SK-N-SH treated with all-trans-retinoic acid at 6 μM for 48 hours (cell line): ENCODE measurements around the gene NUDT1.

Experiments
- ATAC-seq: fragments of 200-7000 bp; cut with Tn5 transposase; 3 replicates; pipeline ENCODE4 v1.9.1; 2020; ENCODE audit warnings: mild to moderate bottlenecking, moderate library complexity
- ARNTL ChIP-seq: fragments of 450-650 bp; formaldehyde crosslinking; IDR thresholded peaks from 2 replicates; pipeline ENCODE4 v1.5.0; 2020; ENCODE audit warnings: low read depth, mild to moderate bottlenecking, moderate library complexity, borderline replicate concordance
- BACH2 ChIP-seq: fragments of 250-450 bp; sonication (Bioruptor Pico); IDR thresholded peaks from 2 replicates; pipeline ENCODE4 v1.9.0; 2021; ENCODE audit warnings: mild to moderate bottlenecking, borderline replicate concordance
- CSDC2 ChIP-seq: fragments of 250-450 bp; sonication (Bioruptor Pico); IDR thresholded peaks from 2 replicates; pipeline ENCODE4 v1.5.0; 2020; ENCODE audit warnings: mild to moderate bottlenecking, moderate library complexity
- CSRNP3 ChIP-seq: fragments of 250-450 bp; sonication (Bioruptor Pico); IDR thresholded peaks from 2 replicates; pipeline ENCODE4 v1.5.1; 2021; ENCODE audit warnings: mild to moderate bottlenecking, moderate library complexity
- GLIS3 ChIP-seq: fragments of 250-450 bp; sonication (Bioruptor Pico); IDR thresholded peaks from 2 replicates; pipeline ENCODE4 v1.5.0; 2020; ENCODE audit warnings: mild to moderate bottlenecking, moderate library complexity
- OSR1 ChIP-seq: fragments of 250-450 bp; sonication (Bioruptor Pico); IDR thresholded peaks from 2 replicates; pipeline ENCODE4 v1.8.0; 2022; ENCODE audit warnings: moderate library complexity, mild to moderate bottlenecking, inconsistent platforms
- PATZ1 ChIP-seq: fragments of 250-450 bp; sonication (Bioruptor Pico); IDR thresholded peaks from 2 replicates; pipeline ENCODE4 v1.8.0; 2020; ENCODE audit warnings: mild to moderate bottlenecking, moderate library complexity, borderline replicate concordance
- PPARA ChIP-seq: fragments of 250-450 bp; sonication (Bioruptor Pico); IDR thresholded peaks from 2 replicates; pipeline ENCODE4 v1.5.0; 2020; ENCODE audit warnings: mild to moderate bottlenecking, borderline replicate concordance
- RARB ChIP-seq: fragments of 250-450 bp; sonication (Bioruptor Pico); IDR thresholded peaks from 2 replicates; pipeline ENCODE4 v1.8.0; 2021; ENCODE audit warnings: mild to moderate bottlenecking, moderate library complexity
- SNAI2 ChIP-seq: fragments of 250-450 bp; sonication (Bioruptor Pico); IDR thresholded peaks from 2 replicates; pipeline ENCODE4 v1.5.0; 2020; ENCODE audit warnings: mild to moderate bottlenecking, moderate library complexity
- TCF4 ChIP-seq: fragments of 250-450 bp; sonication (Bioruptor Pico); IDR thresholded peaks from 2 replicates; pipeline ENCODE4 v1.8.0; 2021; ENCODE audit warnings: mild to moderate bottlenecking, moderate library complexity, borderline replicate concordance
- TOX ChIP-seq: fragments of 250-450 bp; sonication (Bioruptor Pico); IDR thresholded peaks from 2 replicates; pipeline ENCODE4 v1.8.0; 2021; ENCODE audit warnings: mild to moderate bottlenecking, moderate library complexity, borderline replicate concordance
- ZC3H10 ChIP-seq: fragments of 250-450 bp; sonication (Bioruptor Pico); IDR thresholded peaks from 2 replicates; pipeline ENCODE4 v1.5.1; 2021; ENCODE audit warnings: mild to moderate bottlenecking, moderate library complexity
- ZFP3 ChIP-seq: fragments of 250-450 bp; sonication (Bioruptor Pico); IDR thresholded peaks from 2 replicates; pipeline ENCODE4 v1.5.0; 2020; ENCODE audit warnings: mild to moderate bottlenecking, moderate library complexity
- ZFP30 ChIP-seq: fragments of 450-650 bp; formaldehyde crosslinking; IDR thresholded peaks from 2 replicates; pipeline ENCODE4 v1.5.0; 2022; ENCODE audit warnings: mild to moderate bottlenecking, moderate library complexity
- ZNF8 ChIP-seq: fragments of 450-650 bp; formaldehyde crosslinking; IDR thresholded peaks from 2 replicates; pipeline ENCODE4 v1.5.0; 2020; ENCODE audit warnings: mild to moderate bottlenecking, moderate library complexity
- TF ChIP-seq, protein P1 (sequence below): fragments of 250-450 bp; sonication (Bioruptor Pico); IDR thresholded peaks from 2 replicates; pipeline ENCODE4 v1.5.1; 2020; ENCODE audit warnings: low read depth, mild to moderate bottlenecking, moderate library complexity
- TF ChIP-seq, protein P2 (sequence below): fragments of 250-450 bp; sonication (Bioruptor Pico); IDR thresholded peaks from 2 replicates; pipeline ENCODE4 v1.8.0; 2021; ENCODE audit warnings: low read depth, mild to moderate bottlenecking, moderate library complexity, borderline replicate concordance

NUDT1 gene

DNA sequence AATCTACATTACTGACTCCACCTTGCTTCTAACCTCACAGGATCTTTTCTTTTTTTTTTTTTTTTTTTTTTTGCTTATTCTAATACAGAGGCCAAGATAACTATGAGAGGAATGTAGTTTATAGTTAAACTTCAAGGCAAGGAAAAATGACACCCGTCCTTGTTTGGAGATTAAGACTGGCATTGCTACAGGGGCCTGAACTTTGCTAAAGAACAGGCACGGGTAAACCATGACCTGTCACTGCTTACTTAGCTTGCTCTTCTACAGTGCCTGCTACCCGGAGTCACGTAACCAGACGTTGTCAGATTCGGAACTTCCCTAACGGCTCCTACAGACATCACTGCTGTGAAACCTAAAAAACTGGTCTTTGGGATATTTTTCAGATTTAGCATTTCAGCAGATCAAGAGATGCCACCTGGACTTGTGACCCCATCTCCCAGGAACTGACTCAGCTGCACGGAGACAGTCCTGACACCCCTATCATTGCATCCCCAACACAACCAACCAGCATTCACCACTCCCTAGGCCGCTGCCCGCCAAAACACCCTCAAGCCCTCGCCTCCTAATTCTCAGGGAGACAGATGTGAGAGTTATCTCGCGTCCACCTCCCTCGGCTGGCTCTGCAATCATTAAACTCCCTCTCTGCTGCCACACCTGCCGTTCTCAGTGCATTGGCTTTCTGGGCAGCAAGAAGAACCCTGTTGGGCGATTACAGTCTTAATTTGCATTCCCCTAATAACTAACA lies 36.8 kb upstream of the NUDT1 start:
- TF ChIP-seq BACH2 (CRISPR knock-in tag) (no peak), PATZ1 (CRISPR knock-in tag) (no peak)
- peak; percentile 1; the same call in 1 of the 3 replicates for ATAC-seq

- no peak for TF ChIP-seq ZNF8
- no peak for TF ChIP-seq RARB (CRISPR knock-in tag)
- TF ChIP-seq PPARA (CRISPR knock-in tag) = no peak
- no peak for TF ChIP-seq GLIS3 (CRISPR knock-in tag)
- no peak for TF ChIP-seq ZFP3 (CRISPR knock-in tag)
- TF ChIP-seq TOX = no peak
- no peak for ATAC-seq
Observed at GRCh38 chr7:2208712-2209111, 33.3 kb upstream of the NUDT1 start.

DNA sequence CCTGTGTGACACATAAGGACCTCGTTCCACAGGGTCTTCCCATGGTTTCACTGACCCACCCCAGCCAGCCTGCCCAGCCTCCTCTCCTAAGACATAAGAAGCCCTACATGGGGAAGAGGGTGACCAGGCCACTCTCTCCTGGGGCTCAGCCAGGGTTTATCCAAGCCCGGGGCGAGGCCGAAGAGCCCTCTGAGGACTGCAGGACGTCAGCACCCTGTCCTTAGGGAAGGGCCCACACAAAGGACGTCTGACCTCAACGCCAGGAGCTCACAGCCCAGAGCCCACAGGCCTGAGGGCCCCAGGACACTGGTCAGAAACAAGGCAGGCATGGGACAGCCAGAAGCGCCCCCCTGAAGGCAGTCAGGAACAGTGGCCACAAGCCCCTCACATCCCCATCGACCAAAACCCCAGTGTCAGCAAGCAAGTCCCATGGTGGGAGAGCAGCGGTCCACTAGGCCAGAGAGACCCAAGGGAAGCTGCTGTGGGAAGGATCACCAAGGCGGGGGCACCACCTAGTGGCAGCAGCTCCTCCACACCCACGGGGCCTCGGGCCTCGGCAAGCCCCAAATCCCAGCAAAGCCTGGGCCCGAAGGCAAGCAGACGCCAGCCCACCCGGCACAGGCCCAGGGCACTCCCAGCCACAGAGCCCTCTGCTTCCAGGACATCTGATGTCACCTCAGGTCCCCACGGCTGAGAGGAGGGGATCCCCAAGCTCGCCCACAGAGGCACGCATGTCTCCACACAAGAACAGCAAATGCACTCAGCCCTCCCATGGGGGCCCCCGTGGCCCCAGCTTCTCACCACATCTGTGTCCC lies 32.7 kb upstream of the NUDT1 start:
- peak; percentile 94 for ATAC-seq

DNA sequence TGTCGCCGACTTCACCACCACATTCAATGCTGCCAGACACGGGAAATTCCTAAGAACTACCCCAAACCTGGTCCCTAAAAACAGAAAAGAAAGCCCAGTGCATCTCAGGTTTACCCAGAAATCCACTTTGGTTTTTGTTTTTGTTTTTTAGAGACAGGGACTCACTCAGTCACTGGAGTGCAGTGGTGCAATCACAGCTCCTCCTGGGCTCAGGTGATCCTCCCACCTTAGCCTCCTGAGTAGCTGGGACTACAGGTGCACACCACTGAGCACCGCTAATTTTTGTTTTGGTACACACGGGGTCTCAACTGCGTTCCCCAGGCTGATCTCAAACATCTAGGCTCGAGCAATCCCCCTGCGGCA lies 32.1 kb upstream of the NUDT1 start:
- ATAC-seq = no peak
- TF ChIP-seq SNAI2 (CRISPR knock-in tag) (no peak), RARB (CRISPR knock-in tag) (no peak), ZNF8 (no peak), ARNTL (no peak), OSR1 (CRISPR knock-in tag) (no peak), ZC3H10 (no peak), CSRNP3 (no peak), PPARA (CRISPR knock-in tag) (no peak)
- TF ChIP-seq, protein P1, sequence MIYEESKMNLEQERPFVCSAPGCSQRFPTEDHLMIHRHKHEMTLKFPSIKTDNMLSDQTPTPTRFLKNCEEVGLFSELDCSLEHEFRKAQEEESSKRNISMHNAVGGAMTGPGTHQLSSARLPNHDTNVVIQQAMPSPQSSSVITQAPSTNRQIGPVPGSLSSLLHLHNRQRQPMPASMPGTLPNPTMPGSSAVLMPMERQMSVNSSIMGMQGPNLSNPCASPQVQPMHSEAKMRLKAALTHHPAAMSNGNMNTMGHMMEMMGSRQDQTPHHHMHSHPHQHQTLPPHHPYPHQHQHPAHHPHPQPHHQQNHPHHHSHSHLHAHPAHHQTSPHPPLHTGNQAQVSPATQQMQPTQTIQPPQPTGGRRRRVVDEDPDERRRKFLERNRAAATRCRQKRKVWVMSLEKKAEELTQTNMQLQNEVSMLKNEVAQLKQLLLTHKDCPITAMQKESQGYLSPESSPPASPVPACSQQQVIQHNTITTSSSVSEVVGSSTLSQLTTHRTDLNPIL (CRISPR knock-in tag) = no peak

More for the DNA sequence above, 32.7 kb upstream of the NUDT1 start:
- TF ChIP-seq PPARA (CRISPR knock-in tag) = no peak
- TF ChIP-seq PATZ1 (CRISPR knock-in tag) = no peak
- no peak for TF ChIP-seq CSDC2
- TF ChIP-seq GLIS3 (CRISPR knock-in tag) = no peak
- TF ChIP-seq ZC3H10 = no peak
- no peak for TF ChIP-seq TCF4 (CRISPR knock-in tag)
- TF ChIP-seq CSRNP3 = no peak
- no peak for TF ChIP-seq ZFP30 (CRISPR knock-in tag)
- TF ChIP-seq, protein P2, sequence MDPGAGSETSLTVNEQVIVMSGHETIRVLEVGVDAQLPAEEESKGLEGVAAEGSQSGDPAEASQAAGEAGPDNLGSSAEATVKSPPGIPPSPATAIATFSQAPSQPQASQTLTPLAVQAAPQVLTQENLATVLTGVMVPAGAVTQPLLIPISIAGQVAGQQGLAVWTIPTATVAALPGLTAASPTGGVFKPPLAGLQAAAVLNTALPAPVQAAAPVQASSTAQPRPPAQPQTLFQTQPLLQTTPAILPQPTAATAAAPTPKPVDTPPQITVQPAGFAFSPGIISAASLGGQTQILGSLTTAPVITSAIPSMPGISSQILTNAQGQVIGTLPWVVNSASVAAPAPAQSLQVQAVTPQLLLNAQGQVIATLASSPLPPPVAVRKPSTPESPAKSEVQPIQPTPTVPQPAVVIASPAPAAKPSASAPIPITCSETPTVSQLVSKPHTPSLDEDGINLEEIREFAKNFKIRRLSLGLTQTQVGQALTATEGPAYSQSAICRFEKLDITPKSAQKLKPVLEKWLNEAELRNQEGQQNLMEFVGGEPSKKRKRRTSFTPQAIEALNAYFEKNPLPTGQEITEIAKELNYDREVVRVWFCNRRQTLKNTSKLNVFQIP (CRISPR knock-in tag) = no peak
- TF ChIP-seq TOX = no peak
